ENCODE measurements around the gene GOLGA6L10.
"Not testable (repeated sequence)": the region's sequence is repeated elsewhere in the genome, so short reads cannot be mapped to it uniquely, and the experiment has no call there.

Gene GOLGA6L10

GRCh38 chr15:82342632-82343374 lies 6.5 kb downstream of the GOLGA6L10 start:
- peak; percentile 26 for DNase-seq

GRCh38 chr15:82338573-82338972 lies 10.7 kb downstream of the GOLGA6L10 start:
- DNase-seq: not testable (repeated sequence)

GRCh38 chr15:82338053-82338452 lies 11.2 kb downstream of the GOLGA6L10 start:
- not testable (repeated sequence) for DNase-seq

DNA sequence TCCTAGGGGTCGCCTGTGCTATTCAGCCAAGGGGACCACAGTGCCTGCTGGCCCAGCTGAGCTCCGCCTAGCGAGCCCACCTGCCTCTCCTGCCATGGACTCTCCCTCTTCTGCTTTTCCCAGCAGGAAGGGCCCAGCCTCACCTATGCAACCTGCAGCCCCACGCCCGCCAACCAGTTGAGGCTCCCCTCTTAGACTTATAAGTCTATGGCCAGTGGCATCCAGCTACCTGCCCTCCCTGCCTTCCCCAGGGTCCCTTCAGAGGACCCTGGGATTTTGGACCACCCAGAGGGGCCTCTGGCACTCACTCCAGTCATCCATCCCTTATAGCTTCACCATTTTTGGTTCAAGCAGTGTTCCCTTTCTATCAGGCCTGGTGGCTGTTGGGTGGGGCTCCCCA lies 12.2 kb downstream of the GOLGA6L10 start:
- DNase-seq: not testable (repeated sequence)

DNA sequence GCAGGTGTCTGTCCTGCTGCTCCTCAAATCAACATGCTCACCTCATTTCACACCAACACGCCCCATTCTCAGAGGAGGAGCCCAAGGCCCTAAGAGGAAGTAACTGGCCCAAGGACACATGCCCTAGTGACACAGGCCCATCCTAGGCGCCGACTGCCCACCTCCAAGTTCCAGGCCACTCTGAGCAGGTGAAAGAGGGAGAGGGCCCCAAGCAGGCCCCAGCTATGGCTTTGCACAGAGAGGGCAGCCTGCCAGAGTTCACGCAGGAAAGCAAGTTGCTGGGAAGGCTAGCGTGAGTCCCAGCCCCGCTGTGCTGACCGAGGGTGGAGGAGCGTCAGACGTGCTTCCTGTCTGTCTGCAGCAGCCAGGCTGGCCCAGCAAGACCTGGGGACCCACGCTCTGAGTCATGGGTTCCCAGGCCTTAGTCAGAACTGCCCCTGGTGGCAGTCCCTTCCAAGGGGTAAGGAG lies 13.1 kb downstream of the GOLGA6L10 start:
- DNase-seq: not testable (repeated sequence)

DNA sequence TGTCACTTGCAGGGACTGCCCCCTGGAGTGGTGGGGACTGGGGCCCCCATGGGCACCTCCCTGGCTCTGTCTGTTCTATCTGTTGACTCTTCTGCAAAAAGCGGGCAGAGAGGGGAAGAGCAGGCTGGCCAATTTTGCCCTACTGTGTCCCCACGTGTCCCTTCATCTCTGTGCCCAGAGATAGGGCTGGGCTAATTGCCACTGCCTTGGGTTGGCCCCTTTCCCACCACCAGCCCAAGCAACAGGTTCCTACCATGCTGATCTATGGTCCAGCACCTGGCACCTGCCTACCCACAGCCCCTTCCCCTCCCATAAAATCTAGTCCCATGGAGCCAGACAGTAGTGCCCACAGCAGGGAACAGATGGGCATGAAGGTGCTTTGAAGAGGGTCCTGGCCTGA lies 14.3 kb downstream of the GOLGA6L10 start:
- not testable (repeated sequence) for DNase-seq

GRCh38 chr15:82334554-82334932 lies 14.7 kb downstream of the GOLGA6L10 start:
- DNase-seq: not testable (repeated sequence)

GRCh38 chr15:82333603-82334553 lies 15.4 kb downstream of the GOLGA6L10 start:
- DNase-seq: not testable (repeated sequence)

- DNase-seq: not testable (repeated sequence)
Measured at GRCh38 chr15:82332711-82333602, 16.3 kb downstream of the GOLGA6L10 start.

GRCh38 chr15:82331576-82332304 lies 17.5 kb downstream of the GOLGA6L10 start:
- DNase-seq: not testable (repeated sequence)

GRCh38 chr15:82330921-82331320 lies 18.4 kb downstream of the GOLGA6L10 start:
- not testable (repeated sequence) for DNase-seq

DNA sequence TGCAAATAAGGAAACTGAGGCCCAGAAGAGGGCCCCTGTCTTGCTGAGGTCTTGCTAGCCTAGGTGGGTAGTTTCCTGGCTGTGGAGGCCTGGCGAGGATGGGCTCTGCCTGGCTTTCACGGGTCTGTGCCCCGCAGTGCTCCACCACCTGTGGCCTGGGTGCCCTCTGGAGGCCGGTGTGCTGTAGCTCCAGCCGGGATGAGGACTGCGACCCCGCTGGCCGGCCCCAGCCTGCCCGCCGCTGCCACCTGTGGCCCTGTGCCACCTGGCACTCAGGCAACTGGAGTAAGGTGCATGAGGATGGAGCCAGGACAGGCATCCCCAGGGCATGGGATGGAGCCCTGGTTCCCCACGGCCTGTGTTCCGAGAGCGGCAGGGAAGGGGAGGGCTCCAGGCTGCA lies 20.2 kb downstream of the GOLGA6L10 start:
- DNase-seq: not testable (repeated sequence)

GRCh38 chr15:82327372-82327771 lies 21.9 kb downstream of the GOLGA6L10 start:
- not testable (repeated sequence) for DNase-seq

DNA sequence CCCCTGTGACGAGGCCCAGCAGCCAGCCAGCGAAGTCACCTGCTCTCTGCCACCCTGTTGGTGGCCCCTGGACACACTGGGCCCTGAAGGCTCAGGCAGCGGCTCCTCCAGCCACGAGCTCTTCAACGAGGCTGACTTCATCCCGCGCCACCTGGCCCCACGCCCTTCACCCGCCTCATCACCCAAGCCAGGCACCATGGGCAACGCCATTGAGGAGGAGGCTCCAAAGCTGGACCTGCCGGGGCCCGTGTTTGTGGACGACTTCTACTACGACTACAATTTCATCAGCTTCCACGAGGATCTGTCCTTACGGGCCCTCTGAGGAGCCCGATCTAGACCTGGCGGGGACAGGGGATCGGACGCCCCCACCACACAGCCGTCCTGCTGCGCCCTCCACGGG lies 22.4 kb downstream of the GOLGA6L10 start:
- DNase-seq: not testable (repeated sequence)

DNA sequence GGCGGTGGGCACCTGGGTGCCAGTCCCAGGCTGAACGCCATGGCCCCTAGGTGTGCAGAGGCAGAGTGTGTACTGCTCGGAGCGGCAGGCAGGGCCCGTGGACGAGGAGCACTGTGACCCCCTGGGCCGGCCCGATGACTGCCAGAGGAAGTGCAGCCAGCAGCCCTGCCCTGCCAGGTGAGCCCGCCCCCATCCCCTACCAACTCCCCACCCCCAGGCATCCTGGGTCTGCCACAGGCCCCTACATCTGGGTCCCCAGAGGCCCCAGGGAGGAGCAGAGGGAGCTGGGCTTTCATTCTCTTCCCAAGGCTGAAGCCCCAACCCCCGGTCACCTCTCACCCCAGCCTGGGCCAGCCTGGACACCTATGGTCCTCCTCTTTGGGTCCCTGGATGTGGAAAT lies 23.6 kb downstream of the GOLGA6L10 start:
- not testable (repeated sequence) for DNase-seq

- not testable (repeated sequence) for DNase-seq
Measured at GRCh38 chr15:82324831-82325230, 24.4 kb downstream of the GOLGA6L10 start.

DNA sequence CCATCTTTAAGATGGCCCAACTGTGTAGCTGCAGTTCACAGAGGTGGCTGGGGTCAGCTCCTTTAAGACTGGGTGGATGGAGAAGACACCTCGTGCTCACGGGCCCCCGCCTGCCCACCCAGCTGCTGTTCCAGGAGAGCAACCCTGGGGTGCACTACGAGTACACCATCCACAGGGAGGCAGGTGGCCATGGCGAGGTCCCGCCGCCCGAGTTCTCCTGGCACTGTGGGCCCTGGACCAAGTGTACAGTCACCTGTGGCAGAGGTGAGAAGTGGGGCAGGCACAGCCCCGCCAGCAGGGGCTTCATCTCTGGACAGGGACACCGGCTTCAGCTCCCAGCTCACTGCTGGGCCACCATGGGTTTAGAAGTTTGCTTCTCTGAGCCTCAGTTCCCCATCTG lies 26.8 kb downstream of the GOLGA6L10 start:
- DNase-seq: not testable (repeated sequence)

GRCh38 chr15:82320861-82321260 lies 28.4 kb downstream of the GOLGA6L10 start:
- DNase-seq: not testable (repeated sequence)

GRCh38 chr15:82319522-82320278 lies 29.6 kb downstream of the GOLGA6L10 start:
- DNase-seq: not testable (repeated sequence)

DNA sequence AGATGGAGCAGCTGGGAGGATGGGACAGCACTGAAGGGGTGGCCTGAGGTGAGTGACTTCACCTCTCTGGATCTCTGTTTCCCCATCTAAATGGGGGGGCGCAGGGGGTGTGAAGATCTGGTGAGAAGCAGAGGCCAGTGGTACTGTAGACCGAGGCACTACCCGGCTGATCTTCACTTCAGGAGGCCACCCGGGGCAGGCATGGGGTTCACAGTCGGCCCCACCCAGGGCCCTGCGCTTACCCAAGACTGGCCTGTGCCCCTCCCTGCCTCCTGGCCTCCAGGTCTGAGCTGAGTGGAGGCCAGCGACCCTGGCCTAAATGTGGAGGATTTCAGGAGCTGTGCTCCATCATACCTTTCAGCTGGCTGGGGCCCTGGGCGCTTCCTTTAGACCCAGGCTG lies 31.0 kb downstream of the GOLGA6L10 start:
- DNase-seq: not testable (repeated sequence)

DNA sequence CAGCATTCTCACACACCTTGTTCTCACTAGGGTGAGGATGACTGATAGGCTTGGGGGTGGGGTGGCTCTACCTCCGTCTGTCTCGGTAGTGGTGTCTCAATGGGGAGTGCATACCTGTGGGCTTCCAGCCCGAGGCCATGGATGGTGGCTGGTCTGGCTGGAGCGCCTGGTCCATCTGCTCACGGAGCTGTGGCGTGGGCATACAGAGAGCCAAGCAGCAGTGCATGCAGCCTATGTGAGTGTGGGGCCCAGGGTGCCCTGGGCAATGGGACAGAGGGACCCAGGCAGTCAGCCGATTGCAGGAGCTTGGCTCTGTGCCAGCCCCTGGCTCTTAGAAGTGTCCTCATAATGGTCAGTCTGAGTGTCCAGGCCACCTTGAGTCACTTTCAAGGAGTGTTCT lies 31.8 kb downstream of the GOLGA6L10 start:
- DNase-seq: not testable (repeated sequence)
